ENCODE data around the gene GRIA4. TPM values are rescaled to one million over a fixed set of nuclear protein-coding genes. Genes with fewer than 3 reads are reported as not detected.

Gene GRIA4
- polyA plus RNA-seq, 1 of the 3 experiments (the other 2 are of a cell fraction): 0.02 TPM

DNA sequence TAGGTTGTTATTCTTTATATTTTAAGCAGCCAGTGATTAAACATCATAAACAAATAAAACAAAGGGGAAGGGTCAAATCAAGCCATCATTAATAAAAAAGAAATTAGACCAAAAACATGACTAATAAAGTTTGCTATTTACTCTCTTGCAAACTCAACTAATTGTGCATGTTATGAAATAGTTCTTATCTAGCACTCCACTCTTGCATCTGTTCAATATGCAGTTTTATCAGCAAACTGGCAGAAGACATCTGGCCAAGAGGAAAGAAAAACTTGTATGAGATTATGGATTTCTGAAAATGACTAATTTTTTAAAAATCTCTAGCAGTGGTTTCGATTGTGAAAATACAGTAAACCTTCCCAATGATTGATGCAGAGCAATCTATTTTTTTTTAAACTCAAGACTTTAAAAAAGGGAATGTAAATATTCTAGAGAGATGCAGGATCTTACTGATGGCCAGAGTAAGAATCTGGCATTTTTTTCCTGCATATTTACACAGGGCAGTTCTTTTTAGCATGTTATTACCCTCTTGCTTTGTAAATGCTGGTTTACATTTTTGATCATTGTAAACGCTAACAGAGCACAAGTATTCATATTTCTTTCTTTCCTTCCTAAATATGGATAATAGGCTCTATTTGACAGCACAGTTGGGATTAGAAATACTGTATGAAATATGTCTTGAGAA, 83.3 kb downstream of the GRIA4 start:
- ChIA-PET POLR2A (no interaction called here), CTCF (interaction anchor here (0.7 kb wide), 1 partner anchor 26 kb away, joined by 3 read pairs; no protein-coding TSS in a partner anchor)
- no peaks in the 10 kb centered on the region for H3K36me3 ChIP-seq (replicated peaks in 1 of 2; ENCODE audit: control insufficient read depth in 1 of 2, insufficient read depth in 2 of 2, low read length in 1 of 2)
- DNase-seq: peak; percentile 10
- no peaks in the 10 kb centered on the region for H3K9me2 ChIP-seq
- H3K4me3 ChIP-seq (ENCODE audit: low read depth in 2 of 2, low read length in 1 of 2): no peak overlapping the region
- H3K79me2 ChIP-seq (ENCODE audit: insufficient read depth): no peaks in the 10 kb centered on the region
- TF ChIP-seq YY1 (IDR thresholded peaks at IDR 0.05; ENCODE audit: low read depth) (no peak), EZH2phosphoT487 (IDR thresholded peaks at IDR 0.05; ENCODE audit: borderline replicate concordance, low read depth) (no peak), NFIC (IDR thresholded peaks at IDR 0.05; ENCODE audit: borderline replicate concordance) (no peak), USF2 (IDR thresholded peaks at IDR 0.05; ENCODE audit: borderline replicate concordance, low read depth, low read length) (no peak), SMC3 (IDR thresholded peaks at IDR 0.05; ENCODE audit: low read depth, low read length) (no peak), EP300 (IDR thresholded peaks at IDR 0.05; ENCODE audit: borderline replicate concordance in 1 of 2, low read depth in 1 of 2, low read length in 1 of 2) (peak in 1 of 2 experiments; percentile 57; a peak in 1 of 4 replicates), GATA2 (CRISPR knock-in tag; IDR thresholded peaks at IDR 0.05) (peak; percentile 80), TCF12 (IDR thresholded peaks at IDR 0.05) (peak; percentile 22; the same call in 1 of the 2 replicates), RCOR1 (IDR thresholded peaks at IDR 0.05; ENCODE audit: low read length) (peak; percentile 46; the same call in 1 of the 2 replicates)
- TF ChIP-seq, protein P1, sequence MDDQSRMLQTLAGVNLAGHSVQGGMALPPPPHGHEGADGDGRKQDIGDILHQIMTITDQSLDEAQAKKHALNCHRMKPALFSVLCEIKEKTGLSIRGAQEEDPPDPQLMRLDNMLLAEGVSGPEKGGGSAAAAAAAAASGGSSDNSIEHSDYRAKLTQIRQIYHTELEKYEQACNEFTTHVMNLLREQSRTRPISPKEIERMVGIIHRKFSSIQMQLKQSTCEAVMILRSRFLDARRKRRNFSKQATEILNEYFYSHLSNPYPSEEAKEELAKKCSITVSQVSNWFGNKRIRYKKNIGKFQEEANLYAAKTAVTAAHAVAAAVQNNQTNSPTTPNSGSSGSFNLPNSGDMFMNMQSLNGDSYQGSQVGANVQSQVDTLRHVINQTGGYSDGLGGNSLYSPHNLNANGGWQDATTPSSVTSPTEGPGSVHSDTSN (IDR thresholded peaks at IDR 0.05): no peak
- TF ChIP-seq, protein P2, sequence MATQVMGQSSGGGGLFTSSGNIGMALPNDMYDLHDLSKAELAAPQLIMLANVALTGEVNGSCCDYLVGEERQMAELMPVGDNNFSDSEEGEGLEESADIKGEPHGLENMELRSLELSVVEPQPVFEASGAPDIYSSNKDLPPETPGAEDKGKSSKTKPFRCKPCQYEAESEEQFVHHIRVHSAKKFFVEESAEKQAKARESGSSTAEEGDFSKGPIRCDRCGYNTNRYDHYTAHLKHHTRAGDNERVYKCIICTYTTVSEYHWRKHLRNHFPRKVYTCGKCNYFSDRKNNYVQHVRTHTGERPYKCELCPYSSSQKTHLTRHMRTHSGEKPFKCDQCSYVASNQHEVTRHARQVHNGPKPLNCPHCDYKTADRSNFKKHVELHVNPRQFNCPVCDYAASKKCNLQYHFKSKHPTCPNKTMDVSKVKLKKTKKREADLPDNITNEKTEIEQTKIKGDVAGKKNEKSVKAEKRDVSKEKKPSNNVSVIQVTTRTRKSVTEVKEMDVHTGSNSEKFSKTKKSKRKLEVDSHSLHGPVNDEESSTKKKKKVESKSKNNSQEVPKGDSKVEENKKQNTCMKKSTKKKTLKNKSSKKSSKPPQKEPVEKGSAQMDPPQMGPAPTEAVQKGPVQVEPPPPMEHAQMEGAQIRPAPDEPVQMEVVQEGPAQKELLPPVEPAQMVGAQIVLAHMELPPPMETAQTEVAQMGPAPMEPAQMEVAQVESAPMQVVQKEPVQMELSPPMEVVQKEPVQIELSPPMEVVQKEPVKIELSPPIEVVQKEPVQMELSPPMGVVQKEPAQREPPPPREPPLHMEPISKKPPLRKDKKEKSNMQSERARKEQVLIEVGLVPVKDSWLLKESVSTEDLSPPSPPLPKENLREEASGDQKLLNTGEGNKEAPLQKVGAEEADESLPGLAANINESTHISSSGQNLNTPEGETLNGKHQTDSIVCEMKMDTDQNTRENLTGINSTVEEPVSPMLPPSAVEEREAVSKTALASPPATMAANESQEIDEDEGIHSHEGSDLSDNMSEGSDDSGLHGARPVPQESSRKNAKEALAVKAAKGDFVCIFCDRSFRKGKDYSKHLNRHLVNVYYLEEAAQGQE (IDR thresholded peaks at IDR 0.05; ENCODE audit: low read depth, low read length): no peak
- H4K20me1 ChIP-seq (ENCODE audit: insufficient read depth): no peaks in the 10 kb centered on the region
- H3K4me1 ChIP-seq (ENCODE audit: control insufficient read depth in 1 of 2, insufficient read depth in 2 of 2, low read depth in 1 of 2, low read length in 1 of 2): peaks cover 0 to 3% of the 10 kb centered on the region in 2 experiments; a peak in 1 of 4 replicates
- H3F3A ChIP-seq (replicated peaks; ENCODE audit: insufficient read depth): no peaks in the 10 kb centered on the region
- H3K27me3 ChIP-seq (ENCODE audit: insufficient read depth): no peaks in the 10 kb centered on the region
- H2AFZ ChIP-seq (ENCODE audit: low read depth): no peak overlapping the region
- peak overlapping the region in 1 of 2 experiments; percentile 55; a peak in 1 of 4 replicates for H3K27ac ChIP-seq (ENCODE audit: low read depth in 2 of 2, low read length in 1 of 2)
- H3K4me2 ChIP-seq: no peak overlapping the region
- H3K9me3 ChIP-seq: no peaks in the 10 kb centered on the region
- H3K9ac ChIP-seq: no peak overlapping the region
- 6% methylated on average over 2 of the region's 2 CpGs for WGBS (ENCODE audit: low lambda C conversion rate)

All from SK-N-SH (cell line).